ENCODE data around the gene TAF6. TPM values are rescaled to one million over a fixed set of nuclear protein-coding genes. Genes with fewer than 3 reads are reported as not detected.

Gene TAF6
- total and polyA plus RNA-seq, 9 of the 15 experiments (the other 6 are each of a cell fraction or from before 2014, with no cell fraction given), result 0.78 to 78.7 (median 21.3) TPM

- TF ChIP-seq CREB3L1 (IDR thresholded peaks at IDR 0.05; ENCODE audit: borderline replicate concordance, low read depth) (peak; percentile 48; the same call in 1 of the 2 replicates), ZNF584 (CRISPR knock-in tag; IDR thresholded peaks at IDR 0.05; ENCODE audit: low read depth) (no peak), NBN (IDR thresholded peaks at IDR 0.05; ENCODE audit: low read depth) (no peak; the same call in 1 of the 2 replicates), MAFF (IDR thresholded peaks at IDR 0.05; ENCODE audit: low read length) (no peak), XRCC5 (IDR thresholded peaks at IDR 0.05; ENCODE audit: low read depth, low read length) (no peak), ZSCAN32 (CRISPR knock-in tag; IDR thresholded peaks at IDR 0.05) (no peak), POLR2AphosphoS5 (IDR thresholded peaks at IDR 0.05; ENCODE audit: control insufficient read depth, insufficient read depth, low read depth, low read length) (no peak), ZNF143 (CRISPR knock-in tag; IDR thresholded peaks at IDR 0.05) (no peak), MAFK (IDR thresholded peaks at IDR 0.05; ENCODE audit: low read length) (0 out of 2 replicates have a peak, but pooled peaks have one; percentile 14), HMGN3 (IDR thresholded peaks at IDR 0.05; ENCODE audit: borderline replicate concordance, extremely low read depth, insufficient read length, low read depth, low read length) (peak; percentile 59), MYNN (IDR thresholded peaks at IDR 0.05) (no peak), MYNN (CRISPR knock-in tag; IDR thresholded peaks at IDR 0.05) (no peak), BRCA1 (IDR thresholded peaks at IDR 0.05) (no peak), BRCA1 (CRISPR knock-in tag; IDR thresholded peaks at IDR 0.05) (no peak), GATAD2A (IDR thresholded peaks at IDR 0.05) (no peak), TRIM25 (IDR thresholded peaks at IDR 0.05; ENCODE audit: borderline replicate concordance) (no peak), PHF20 (IDR thresholded peaks at IDR 0.05; ENCODE audit: partially characterized antibody) (no peak), ZNF253 (CRISPR knock-in tag; conservative IDR thresholded peaks at IDR 0.05) (no peak), RCOR1 (IDR thresholded peaks at IDR 0.05; ENCODE audit: borderline replicate concordance in 1 of 2, low read depth in 2 of 2, low read length in 2 of 2) (no peak; a peak in 2 of 4 replicates), HNRNPLL (IDR thresholded peaks at IDR 0.05; ENCODE audit: low read depth, low read length, poor library complexity, severe bottlenecking) (no peak), ZNF766 (CRISPR knock-in tag; conservative IDR thresholded peaks at IDR 0.05) (0 out of 2 replicates have a peak, but pooled peaks have one; percentile 42), ARID3B (CRISPR knock-in tag; IDR thresholded peaks at IDR 0.05; ENCODE audit: borderline replicate concordance) (no peak), BMI1 (IDR thresholded peaks at IDR 0.05; ENCODE audit: low read length) (no peak), TCF3 (CRISPR knock-in tag; IDR thresholded peaks at IDR 0.05) (no peak; the same call in 1 of the 2 replicates), DMBX1 (CRISPR knock-in tag; IDR thresholded peaks at IDR 0.05; ENCODE audit: borderline replicate concordance) (no peak), KDM2B (CRISPR knock-in tag; IDR thresholded peaks at IDR 0.05) (peak; percentile 75; the same call in 1 of the 2 replicates)
Observed at GRCh38 chr7:100126239-100126930, 7.2 kb upstream of the TAF6 start (continued).

Measured in K562 (cell line).